GM21786 (cell line): ENCODE measurements around the gene TKT.

ENCODE experiments used
- ATAC-seq: cut with Tn5 transposase; IDR thresholded peaks from one replicate; pipeline ENCODE4 v1.9.1; 2021; ENCODE audit not compliant: unreplicated experiment

TKT gene

GRCh38 chr3:53226142-53226840, 29.5 kb downstream of the TKT start:
- no peak for ATAC-seq

GRCh38 chr3:53225651-53226050, 30.2 kb downstream of the TKT start:
- no peak for ATAC-seq

- no peak for ATAC-seq
These were observed 30.6 kb downstream of the TKT start for GRCh38 chr3:53225181-53225580.

- no peak for ATAC-seq
These were observed 31.3 kb downstream of the TKT start for GRCh38 chr3:53224536-53224935.

GRCh38 chr3:53224026-53224425, 31.8 kb downstream of the TKT start:
- no peak for ATAC-seq

- ATAC-seq, result no peak
These were observed 32.3 kb downstream of the TKT start for GRCh38 chr3:53223541-53223966.

GRCh38 chr3:53223025-53223424, 32.8 kb downstream of the TKT start:
- ATAC-seq, result no peak

- ATAC-seq, result no peak
These were observed 33.5 kb downstream of the TKT start for GRCh38 chr3:53222183-53222901.

GRCh38 chr3:53221827-53222182, 34.0 kb downstream of the TKT start:
- ATAC-seq, result no peak

GRCh38 chr3:53221345-53221744, 34.5 kb downstream of the TKT start:
- no peak for ATAC-seq

- peak; percentile 77 for ATAC-seq
These were observed 35.8 kb downstream of the TKT start for GRCh38 chr3:53219895-53220483.

- no peak for ATAC-seq
These were observed 37.7 kb downstream of the TKT start for GRCh38 chr3:53218131-53218530.

- no peak for ATAC-seq
These were observed 38.6 kb downstream of the TKT start for GRCh38 chr3:53217175-53217574.

GRCh38 chr3:53216723-53217122, 39.1 kb downstream of the TKT start:
- no peak for ATAC-seq

GRCh38 chr3:53215816-53216215, 40.0 kb downstream of the TKT start:
- no peak for ATAC-seq

GRCh38 chr3:53213276-53213675, 42.5 kb downstream of the TKT start:
- ATAC-seq, result no peak

GRCh38 chr3:53211706-53212702, 43.8 kb downstream of the TKT start:
- ATAC-seq, result no peak

- no peak for ATAC-seq
These were observed 53.3 kb downstream of the TKT start for GRCh38 chr3:53202331-53203015.

GRCh38 chr3:53200501-53201498, 55.0 kb downstream of the TKT start:
- ATAC-seq, result no peak
